Testis (tissue), 3 donors: ENCODE data around the gene KCNJ18. TPM values are rescaled to one million over a fixed set of nuclear protein-coding genes. Genes with fewer than 3 reads are reported as not detected.
"Not testable (repeated sequence)": the region's sequence is repeated elsewhere in the genome, so short reads cannot be mapped to it uniquely, and the experiment has no call there.

Experiments used
- DNase-seq: peaks from one replicate; pipeline ENCODE4 v3.0.0-alpha.2; 2019
- H3K27ac ChIP-seq, 2 donors: fragments of 200-600 bp; sonication (generic); one replicate each; pipeline ENCODE4 v1.5.1; 2019
- H3K27me3 ChIP-seq: fragments of 200-600 bp; sonication (generic); one replicate; pipeline ENCODE4 v1.5.1; 2019
- H3K36me3 ChIP-seq: fragments of 200-600 bp; sonication (generic); one replicate; pipeline ENCODE4 v1.5.1; 2017; ENCODE audit warnings: low read depth; ENCODE audit errors: missing control alignments
- H3K4me1 ChIP-seq: fragments of 200-600 bp; sonication (generic); one replicate; pipeline ENCODE4 v1.5.1; 2019
- H3K4me3 ChIP-seq, 2 donors: fragments of 200-600 bp; sonication (generic); one replicate each; pipeline ENCODE4 v1.5.1; 2017 to 2019
- H3K9me3 ChIP-seq: fragments of 200-600 bp; sonication (generic); one replicate; pipeline ENCODE4 v1.5.1; 2017
- WGBS, 2 donors: methylation state at CpG; one replicate each; pipeline ENCODE4 v1.1.5; 2018; 5-methylcytosine and 5-hydroxymethylcytosine counted together
- intact Hi-C: fragments of 100-400 bp; cut with DNase I; formaldehyde crosslinking; loops from one replicate; pipeline ENCODE4 v1.15.1; 2023; ENCODE audit warnings: low total_unique reads
- polyA plus RNA-seq: library from polyadenylated mRNA; stranded (reverse); fragments of 350-450 nt; fragmentation: Illumina TruSeq; extraction: RNeasy Lipid Tissue Mini Kit (QIAGEN cat#74804); gene quantifications from one replicate; pipeline ENCODE4 v1.2.3, GENCODE V29; 2014; ENCODE audit warnings: low read depth, low replicate concordance; ENCODE audit not compliant: insufficient read depth
- total RNA-seq, 2 donors: library from RNA; depleted of rRNA; stranded (reverse); fragments of >200 nt; gene quantifications; one replicate each; pipeline ENCODE4 v1.2.3, GENCODE V29; 2016

Gene KCNJ18
- total and polyA plus RNA-seq, 3 donors from 2014 or later, result 0.55 to 1.0 (median 0.68) TPM

DNA sequence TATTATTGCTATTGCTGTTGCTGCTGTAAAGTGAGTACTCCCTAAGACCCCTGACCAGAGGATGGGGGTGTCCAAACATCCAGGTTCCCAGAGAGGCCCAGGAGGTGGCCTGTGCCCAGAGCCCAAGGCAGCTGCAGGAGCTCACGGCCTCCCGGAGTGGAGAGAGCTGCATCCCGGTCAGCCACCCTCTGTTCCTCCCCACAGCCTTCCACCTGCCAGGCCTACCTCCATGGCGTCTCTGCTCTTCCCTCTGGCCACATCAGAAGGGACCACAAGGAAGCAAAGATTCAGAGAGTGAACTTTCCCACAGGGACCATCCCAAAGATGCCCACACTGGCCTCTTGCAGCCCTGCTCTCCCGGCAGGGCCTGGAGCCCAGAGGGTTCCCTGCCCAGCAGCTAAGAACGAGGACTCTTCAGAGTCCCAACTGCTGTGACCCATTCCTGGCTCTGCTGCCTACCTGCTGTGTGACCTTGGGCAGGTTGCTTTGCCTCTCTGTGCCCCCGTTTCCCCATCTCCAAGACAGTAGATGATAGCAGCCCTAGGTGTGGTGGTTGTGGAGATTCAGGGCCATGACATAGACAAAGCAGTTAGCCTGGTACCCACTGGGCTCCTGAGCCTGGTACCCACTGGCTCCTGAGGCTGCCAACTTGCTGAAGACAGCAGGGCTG, 53.2 kb downstream of the KCNJ18 start:
- DNase-seq, H3K27me3 ChIP-seq, H3K4me3 ChIP-seq, H3K27ac ChIP-seq, H3K9me3 ChIP-seq, intact Hi-C loops, H3K36me3 ChIP-seq, H3K4me1 ChIP-seq: not testable (repeated sequence)
- WGBS, 2 donors, result 71 to 73% methylated on average over 4 to 7 of the region's 7 CpGs

GRCh38 chr17:21746415-21746814, 54.1 kb downstream of the KCNJ18 start:
- H3K9me3 ChIP-seq, H3K36me3 ChIP-seq, intact Hi-C loops, H3K27ac ChIP-seq, H3K4me1 ChIP-seq, H3K27me3 ChIP-seq, DNase-seq, H3K4me3 ChIP-seq: not testable (repeated sequence)
- 79 to 100% methylated on average over 1 to 3 of the region's 3 CpGs for WGBS, 2 donors

DNA sequence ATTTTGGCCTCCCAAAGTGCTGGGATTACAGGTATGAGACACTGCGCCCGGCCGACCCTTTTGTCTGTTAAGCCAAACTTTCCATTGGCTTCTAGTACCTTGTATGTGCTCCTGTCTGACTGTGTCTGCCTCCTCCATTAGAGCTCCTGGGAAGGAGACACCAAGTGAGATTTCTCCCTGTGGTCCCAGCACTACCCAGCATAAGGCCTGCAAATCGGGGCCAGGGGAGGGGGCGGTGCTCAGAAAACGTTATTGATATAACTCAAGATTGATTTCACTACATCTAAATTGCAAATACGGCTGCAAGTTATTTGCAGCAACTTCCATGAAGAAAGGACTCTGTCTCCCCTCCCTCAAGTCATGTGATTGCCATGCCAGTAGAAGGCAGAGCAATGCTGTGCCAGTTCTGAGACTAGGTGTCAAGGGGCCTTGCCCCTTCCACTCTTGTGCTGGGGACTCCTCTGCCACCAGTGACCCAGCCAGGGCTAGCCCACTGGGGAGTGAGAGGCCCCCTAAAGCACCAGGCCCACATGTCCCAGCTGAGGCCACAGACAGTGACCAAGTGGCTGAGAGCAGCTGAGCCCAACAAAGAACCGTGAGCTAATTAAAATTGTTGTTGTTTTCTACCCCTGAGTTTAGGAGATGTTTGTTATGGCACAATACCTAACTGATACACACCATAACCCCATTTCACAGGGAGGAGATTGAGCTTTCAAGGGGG, 55.0 kb downstream of the KCNJ18 start:
- H3K4me3 ChIP-seq, DNase-seq, H3K36me3 ChIP-seq, intact Hi-C loops, H3K9me3 ChIP-seq, H3K27me3 ChIP-seq, H3K27ac ChIP-seq, H3K4me1 ChIP-seq: not testable (repeated sequence)
- WGBS, 2 donors, result 77 to 80% methylated on average over 8 of the region's 8 CpGs

GRCh38 chr17:21748686-21749085, 56.4 kb downstream of the KCNJ18 start:
- intact Hi-C loops, H3K9me3 ChIP-seq, H3K36me3 ChIP-seq, DNase-seq, H3K4me3 ChIP-seq, H3K27me3 ChIP-seq, H3K4me1 ChIP-seq, H3K27ac ChIP-seq: not testable (repeated sequence)
- WGBS, 2 donors, result 60 to 87% methylated on average over 4 to 5 of the region's 5 CpGs

GRCh38 chr17:21749696-21750531, 57.6 kb downstream of the KCNJ18 start:
- H3K4me3 ChIP-seq, H3K27ac ChIP-seq, H3K36me3 ChIP-seq, H3K4me1 ChIP-seq, H3K27me3 ChIP-seq, H3K9me3 ChIP-seq, DNase-seq, intact Hi-C loops: not testable (repeated sequence)
- WGBS, 2 donors, result 79 to 82% methylated on average over 4 to 15 of the region's 15 CpGs

- H3K9me3 ChIP-seq, intact Hi-C loops, H3K27ac ChIP-seq, H3K27me3 ChIP-seq, H3K4me1 ChIP-seq, H3K36me3 ChIP-seq, DNase-seq, H3K4me3 ChIP-seq: not testable (repeated sequence)
- WGBS, 2 donors, result 50 to 71% methylated on average over 2 of the region's 2 CpGs
Measured at GRCh38 chr17:21751111-21751510, 58.8 kb downstream of the KCNJ18 start.
